ENCODE results near the gene CDH5. TPM values are rescaled to one million over a fixed set of nuclear protein-coding genes. Genes with fewer than 3 reads are reported as not detected.

The CDH5 gene
- total and polyA plus RNA-seq, 2 of the 13 experiments (the other 11 are each of a cell fraction or from before 2014, with no cell fraction given): 0.71 to 1.1 TPM

DNA sequence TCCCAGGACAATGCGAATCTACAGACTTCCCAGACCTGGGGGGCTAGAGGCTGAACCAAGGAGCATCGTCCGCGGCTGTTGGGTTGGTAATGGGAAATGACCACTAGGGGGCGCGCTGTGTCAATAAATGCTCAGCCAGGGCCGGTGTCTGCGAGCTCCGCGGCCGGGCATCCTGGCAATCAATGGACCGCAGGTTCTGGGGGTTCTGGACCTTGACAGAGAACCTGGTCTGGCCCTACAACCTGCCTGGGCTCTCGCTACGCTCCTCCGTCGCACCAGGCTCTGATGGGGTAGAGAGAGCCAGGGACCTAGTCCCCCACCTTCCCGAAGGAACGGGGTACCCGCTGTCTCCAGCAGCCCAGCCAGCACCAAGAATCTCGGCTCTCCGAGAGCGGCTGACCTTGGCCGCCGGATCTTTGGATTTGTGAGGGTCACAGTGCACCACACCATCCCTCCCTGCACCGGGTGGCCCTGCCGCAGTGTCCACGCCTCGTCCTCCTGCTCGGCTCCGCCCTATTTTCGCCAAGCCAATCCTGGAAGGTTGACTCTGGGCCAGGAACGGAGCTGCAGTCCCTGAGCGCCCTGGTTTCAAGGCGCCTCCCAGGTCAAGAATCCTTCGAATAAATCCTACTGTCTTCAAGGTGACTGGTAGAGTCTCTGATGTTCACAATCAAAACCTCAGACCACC lies 40.2 kb downstream of the CDH5 start (continued):
- TF ChIP-seq, protein P1, sequence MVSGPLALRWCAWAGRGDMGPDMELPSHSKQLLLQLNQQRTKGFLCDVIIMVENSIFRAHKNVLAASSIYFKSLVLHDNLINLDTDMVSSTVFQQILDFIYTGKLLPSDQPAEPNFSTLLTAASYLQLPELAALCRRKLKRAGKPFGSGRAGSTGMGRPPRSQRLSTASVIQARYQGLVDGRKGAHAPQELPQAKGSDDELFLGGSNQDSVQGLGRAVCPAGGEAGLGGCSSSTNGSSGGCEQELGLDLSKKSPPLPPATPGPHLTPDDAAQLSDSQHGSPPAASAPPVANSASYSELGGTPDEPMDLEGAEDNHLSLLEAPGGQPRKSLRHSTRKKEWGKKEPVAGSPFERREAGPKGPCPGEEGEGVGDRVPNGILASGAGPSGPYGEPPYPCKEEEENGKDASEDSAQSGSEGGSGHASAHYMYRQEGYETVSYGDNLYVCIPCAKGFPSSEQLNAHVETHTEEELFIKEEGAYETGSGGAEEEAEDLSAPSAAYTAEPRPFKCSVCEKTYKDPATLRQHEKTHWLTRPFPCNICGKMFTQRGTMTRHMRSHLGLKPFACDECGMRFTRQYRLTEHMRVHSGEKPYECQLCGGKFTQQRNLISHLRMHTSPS (CRISPR knock-in tag; IDR thresholded peaks at IDR 0.05; ENCODE audit: low read depth): peak; percentile 73
- TF ChIP-seq ZNF326 (CRISPR knock-in tag; IDR thresholded peaks at IDR 0.05; ENCODE audit: borderline replicate concordance): no peak
- no peak for TF ChIP-seq ZNF260 (CRISPR knock-in tag; IDR thresholded peaks at IDR 0.05; ENCODE audit: borderline replicate concordance, low read depth)
- no peak for TF ChIP-seq TBX3 (IDR thresholded peaks at IDR 0.05; ENCODE audit: borderline replicate concordance)
- TF ChIP-seq ZNF883 (CRISPR knock-in tag; IDR thresholded peaks at IDR 0.05; ENCODE audit: not compliant biosample characterization): no peak
- TF ChIP-seq SOX6 (IDR thresholded peaks at IDR 0.05): no peak
- peak; percentile 85 for TF ChIP-seq SOX6 (CRISPR knock-in tag; IDR thresholded peaks at IDR 0.05)
- TF ChIP-seq KDM1A (CRISPR knock-in tag; IDR thresholded peaks at IDR 0.05): no peak; the same call in 1 of the 2 replicates
- TF ChIP-seq CENPT (CRISPR knock-in tag; IDR thresholded peaks at IDR 0.05; ENCODE audit: low read depth): no peak
- TF ChIP-seq, protein P2, sequence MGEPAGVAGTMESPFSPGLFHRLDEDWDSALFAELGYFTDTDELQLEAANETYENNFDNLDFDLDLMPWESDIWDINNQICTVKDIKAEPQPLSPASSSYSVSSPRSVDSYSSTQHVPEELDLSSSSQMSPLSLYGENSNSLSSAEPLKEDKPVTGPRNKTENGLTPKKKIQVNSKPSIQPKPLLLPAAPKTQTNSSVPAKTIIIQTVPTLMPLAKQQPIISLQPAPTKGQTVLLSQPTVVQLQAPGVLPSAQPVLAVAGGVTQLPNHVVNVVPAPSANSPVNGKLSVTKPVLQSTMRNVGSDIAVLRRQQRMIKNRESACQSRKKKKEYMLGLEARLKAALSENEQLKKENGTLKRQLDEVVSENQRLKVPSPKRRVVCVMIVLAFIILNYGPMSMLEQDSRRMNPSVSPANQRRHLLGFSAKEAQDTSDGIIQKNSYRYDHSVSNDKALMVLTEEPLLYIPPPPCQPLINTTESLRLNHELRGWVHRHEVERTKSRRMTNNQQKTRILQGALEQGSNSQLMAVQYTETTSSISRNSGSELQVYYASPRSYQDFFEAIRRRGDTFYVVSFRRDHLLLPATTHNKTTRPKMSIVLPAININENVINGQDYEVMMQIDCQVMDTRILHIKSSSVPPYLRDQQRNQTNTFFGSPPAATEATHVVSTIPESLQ (CRISPR knock-in tag; conservative IDR thresholded peaks at IDR 0.05): no peak
- no peak for TF ChIP-seq ZFP62 (CRISPR knock-in tag; IDR thresholded peaks at IDR 0.05)
- no peak for TF ChIP-seq POLR2AphosphoS2 (IDR thresholded peaks at IDR 0.05; ENCODE audit: low read depth, low read length)
- no peak for TF ChIP-seq IKZF1 (IDR thresholded peaks at IDR 0.05)
- TF ChIP-seq, protein P3, sequence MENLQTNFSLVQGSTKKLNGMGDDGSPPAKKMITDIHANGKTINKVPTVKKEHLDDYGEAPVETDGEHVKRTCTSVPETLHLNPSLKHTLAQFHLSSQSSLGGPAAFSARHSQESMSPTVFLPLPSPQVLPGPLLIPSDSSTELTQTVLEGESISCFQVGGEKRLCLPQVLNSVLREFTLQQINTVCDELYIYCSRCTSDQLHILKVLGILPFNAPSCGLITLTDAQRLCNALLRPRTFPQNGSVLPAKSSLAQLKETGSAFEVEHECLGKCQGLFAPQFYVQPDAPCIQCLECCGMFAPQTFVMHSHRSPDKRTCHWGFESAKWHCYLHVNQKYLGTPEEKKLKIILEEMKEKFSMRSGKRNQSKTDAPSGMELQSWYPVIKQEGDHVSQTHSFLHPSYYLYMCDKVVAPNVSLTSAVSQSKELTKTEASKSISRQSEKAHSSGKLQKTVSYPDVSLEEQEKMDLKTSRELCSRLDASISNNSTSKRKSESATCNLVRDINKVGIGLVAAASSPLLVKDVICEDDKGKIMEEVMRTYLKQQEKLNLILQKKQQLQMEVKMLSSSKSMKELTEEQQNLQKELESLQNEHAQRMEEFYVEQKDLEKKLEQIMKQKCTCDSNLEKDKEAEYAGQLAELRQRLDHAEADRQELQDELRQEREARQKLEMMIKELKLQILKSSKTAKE (CRISPR knock-in tag; IDR thresholded peaks at IDR 0.05; ENCODE audit: borderline replicate concordance): no peak; the same call in 1 of the 2 replicates
- peak; percentile 71; the same call in 1 of the 2 replicates for TF ChIP-seq RXRA (CRISPR knock-in tag; IDR thresholded peaks at IDR 0.05)
- TF ChIP-seq AGO1 (IDR thresholded peaks at IDR 0.05; ENCODE audit: low read depth, low read length, poor library complexity, severe bottlenecking): no peak
- no peak for TF ChIP-seq MEIS1 (CRISPR knock-in tag; IDR thresholded peaks at IDR 0.05; ENCODE audit: borderline replicate concordance)
- TF ChIP-seq, protein P4, sequence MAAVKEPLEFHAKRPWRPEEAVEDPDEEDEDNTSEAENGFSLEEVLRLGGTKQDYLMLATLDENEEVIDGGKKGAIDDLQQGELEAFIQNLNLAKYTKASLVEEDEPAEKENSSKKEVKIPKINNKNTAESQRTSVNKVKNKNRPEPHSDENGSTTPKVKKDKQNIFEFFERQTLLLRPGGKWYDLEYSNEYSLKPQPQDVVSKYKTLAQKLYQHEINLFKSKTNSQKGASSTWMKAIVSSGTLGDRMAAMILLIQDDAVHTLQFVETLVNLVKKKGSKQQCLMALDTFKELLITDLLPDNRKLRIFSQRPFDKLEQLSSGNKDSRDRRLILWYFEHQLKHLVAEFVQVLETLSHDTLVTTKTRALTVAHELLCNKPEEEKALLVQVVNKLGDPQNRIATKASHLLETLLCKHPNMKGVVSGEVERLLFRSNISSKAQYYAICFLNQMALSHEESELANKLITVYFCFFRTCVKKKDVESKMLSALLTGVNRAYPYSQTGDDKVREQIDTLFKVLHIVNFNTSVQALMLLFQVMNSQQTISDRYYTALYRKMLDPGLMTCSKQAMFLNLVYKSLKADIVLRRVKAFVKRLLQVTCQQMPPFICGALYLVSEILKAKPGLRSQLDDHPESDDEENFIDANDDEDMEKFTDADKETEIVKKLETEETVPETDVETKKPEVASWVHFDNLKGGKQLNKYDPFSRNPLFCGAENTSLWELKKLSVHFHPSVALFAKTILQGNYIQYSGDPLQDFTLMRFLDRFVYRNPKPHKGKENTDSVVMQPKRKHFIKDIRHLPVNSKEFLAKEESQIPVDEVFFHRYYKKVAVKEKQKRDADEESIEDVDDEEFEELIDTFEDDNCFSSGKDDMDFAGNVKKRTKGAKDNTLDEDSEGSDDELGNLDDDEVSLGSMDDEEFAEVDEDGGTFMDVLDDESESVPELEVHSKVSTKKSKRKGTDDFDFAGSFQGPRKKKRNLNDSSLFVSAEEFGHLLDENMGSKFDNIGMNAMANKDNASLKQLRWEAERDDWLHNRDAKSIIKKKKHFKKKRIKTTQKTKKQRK (IDR thresholded peaks at IDR 0.05; ENCODE audit: low read length): no peak
- TF ChIP-seq PCBP2 (optimal IDR thresholded peaks at IDR 0.05; ENCODE audit: low read depth, low read length, poor library complexity, severe bottlenecking): no peak
- peak; percentile 23; the same call in 1 of the 2 replicates for TF ChIP-seq FOSL2 (CRISPR knock-in tag; IDR thresholded peaks at IDR 0.05)
- peak; percentile 93 for TF ChIP-seq KDM5B (CRISPR knock-in tag; IDR thresholded peaks at IDR 0.05; ENCODE audit: borderline replicate concordance)

Measured in HepG2 (cell line).